ENCODE data around the gene BCCIP. TPM values are rescaled to one million over a fixed set of nuclear protein-coding genes. Genes with fewer than 3 reads are reported as not detected.
A peak's percentile ranks its signal among the peaks of the same experiment; 100 is the strongest.

Gene BCCIP
- total RNA-seq, 1 donor from 2014 or later, result 36.9 TPM

- Histone ChIP-seq H3K36me3 (peaks cover 62% of the 10 kb centered on the region), H3K9me3 (no peaks in the 10 kb centered on the region), H3K27ac (no peak overlapping the region), H3K27me3 (no peaks in the 10 kb centered on the region), H3K4me3 (no peak overlapping the region), H3K4me1 (no peaks in the 10 kb centered on the region)
- DNase-seq, result no peak
- intact Hi-C loops (cut with DNase I), result no loop called here
- no peak for ATAC-seq
- TF ChIP-seq, protein P1, sequence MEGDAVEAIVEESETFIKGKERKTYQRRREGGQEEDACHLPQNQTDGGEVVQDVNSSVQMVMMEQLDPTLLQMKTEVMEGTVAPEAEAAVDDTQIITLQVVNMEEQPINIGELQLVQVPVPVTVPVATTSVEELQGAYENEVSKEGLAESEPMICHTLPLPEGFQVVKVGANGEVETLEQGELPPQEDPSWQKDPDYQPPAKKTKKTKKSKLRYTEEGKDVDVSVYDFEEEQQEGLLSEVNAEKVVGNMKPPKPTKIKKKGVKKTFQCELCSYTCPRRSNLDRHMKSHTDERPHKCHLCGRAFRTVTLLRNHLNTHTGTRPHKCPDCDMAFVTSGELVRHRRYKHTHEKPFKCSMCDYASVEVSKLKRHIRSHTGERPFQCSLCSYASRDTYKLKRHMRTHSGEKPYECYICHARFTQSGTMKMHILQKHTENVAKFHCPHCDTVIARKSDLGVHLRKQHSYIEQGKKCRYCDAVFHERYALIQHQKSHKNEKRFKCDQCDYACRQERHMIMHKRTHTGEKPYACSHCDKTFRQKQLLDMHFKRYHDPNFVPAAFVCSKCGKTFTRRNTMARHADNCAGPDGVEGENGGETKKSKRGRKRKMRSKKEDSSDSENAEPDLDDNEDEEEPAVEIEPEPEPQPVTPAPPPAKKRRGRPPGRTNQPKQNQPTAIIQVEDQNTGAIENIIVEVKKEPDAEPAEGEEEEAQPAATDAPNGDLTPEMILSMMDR (IDR thresholded peaks at IDR 0.05), result no peak
Measured at GRCh38 chr10:125852487-125852886, 29.1 kb downstream of the BCCIP start.

DNA sequence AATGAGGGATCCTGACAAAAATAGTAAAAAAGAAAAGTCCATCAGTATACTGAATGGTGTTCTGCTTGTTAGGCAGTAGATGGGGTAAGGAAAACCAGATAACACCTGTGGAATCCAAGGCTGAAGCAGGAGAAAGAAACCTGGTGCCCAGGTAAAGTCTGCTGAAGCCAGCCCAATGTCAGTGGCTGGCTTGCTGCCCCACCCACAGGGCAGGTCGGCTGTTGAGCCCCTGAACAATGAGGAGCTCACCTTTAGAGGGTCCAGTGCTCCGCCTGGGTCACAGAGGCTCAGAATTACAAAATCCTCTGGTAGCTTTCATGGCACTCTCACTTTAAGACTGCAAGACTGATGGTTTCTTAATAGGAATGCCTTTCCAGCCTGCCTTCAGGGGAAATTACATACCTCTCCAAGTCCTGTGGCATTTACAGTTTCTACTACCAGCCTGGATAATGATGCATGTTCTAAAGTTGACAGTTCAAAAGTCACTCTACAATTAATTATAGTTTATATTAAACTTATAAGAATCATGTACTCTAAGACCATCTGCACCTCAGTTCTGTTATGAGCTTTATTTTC lies 33.9 kb downstream of the BCCIP start:
- H3K27ac ChIP-seq, result no peak overlapping the region
- intact Hi-C loops (cut with DNase I), result no loop called here

GRCh38 chr10:125859128-125859817 lies 35.9 kb downstream of the BCCIP start:
- TF ChIP-seq, protein P1 (IDR thresholded peaks at IDR 0.05), result no peak
- ATAC-seq (peak; percentile 82), DNase-seq (no peak)
- intact Hi-C loops (cut with DNase I), result no loop called here
- Histone ChIP-seq H3K27me3 (no peaks in the 10 kb centered on the region), H3K27ac (no peak overlapping the region), H3K4me3 (no peak overlapping the region), H3K9me3 (no peaks in the 10 kb centered on the region), H3K36me3 (peaks cover 32% of the 10 kb centered on the region), H3K4me1 (no peaks in the 10 kb centered on the region)

More for the DNA sequence above, 33.9 kb downstream of the BCCIP start:
- DNase-seq (no peak), ATAC-seq (no peak)
- TF ChIP-seq, protein P1 (IDR thresholded peaks at IDR 0.05), result no peak
- Histone ChIP-seq H3K9me3 (no peaks in the 10 kb centered on the region), H3K36me3 (peaks cover 35% of the 10 kb centered on the region), H3K4me3 (no peak overlapping the region), H3K4me1 (no peaks in the 10 kb centered on the region), H3K27me3 (no peaks in the 10 kb centered on the region)

- Histone ChIP-seq H3K9me3 (no peaks in the 10 kb centered on the region), H3K4me3 (no peak overlapping the region), H3K4me1 (no peaks in the 10 kb centered on the region), H3K27ac (no peak overlapping the region), H3K27me3 (no peaks in the 10 kb centered on the region), H3K36me3 (peaks cover 41% of the 10 kb centered on the region)
- ATAC-seq, result no peak
- DNase-seq, result no peak
- intact Hi-C loops (cut with DNase I), result no loop called here
- TF ChIP-seq, protein P1 (IDR thresholded peaks at IDR 0.05), result no peak
Measured at GRCh38 chr10:125865120-125865519, 41.8 kb downstream of the BCCIP start.

GRCh38 chr10:125866421-125867029 lies 43.2 kb downstream of the BCCIP start:
- ATAC-seq, result peak; percentile 29

More at GRCh38 chr10:125866421-125867029, 43.2 kb downstream of the BCCIP start:
- no peaks in the 10 kb centered on the region for H3K9me3 ChIP-seq
- H3K4me3 ChIP-seq, result no peak overlapping the region
- H3K27ac ChIP-seq, result no peak overlapping the region
- no peaks in the 10 kb centered on the region for H3K4me1 ChIP-seq
- H3K36me3 ChIP-seq, result peaks cover 37% of the 10 kb centered on the region
- DNase-seq, result no peak
- intact Hi-C loops (cut with DNase I), result no loop called here
- H3K27me3 ChIP-seq, result no peaks in the 10 kb centered on the region
- TF ChIP-seq, protein P1 (IDR thresholded peaks at IDR 0.05), result no peak

Measured in upper lobe of right lung (tissue), 1 donor.